IMR-90 (cell line): ENCODE measurements around the gene CA6.
"Not testable (repeated sequence)": the region's sequence is repeated elsewhere in the genome, so short reads cannot be mapped to it uniquely, and the experiment has no call there.

Source experiments
- CTCF ChIP-seq: conservative IDR thresholded peaks from 2 replicates; pipeline ENCODE4 v1.5.1; 2012; ENCODE audit warnings: mild to moderate bottlenecking, low read depth, low read length, improper control_type of control experiment
- MAFK ChIP-seq: IDR thresholded peaks from 2 replicates; pipeline ENCODE4 v1.6.1; 2012; ENCODE audit warnings: low read depth, low read length, improper control_type of control experiment
- MAZ ChIP-seq: IDR thresholded peaks from 2 replicates; pipeline ENCODE4 v1.6.1; 2012; ENCODE audit warnings: low read depth, mild to moderate bottlenecking, low read length, improper control_type of control experiment, moderate library complexity, borderline replicate concordance
- POLR2A ChIP-seq: IDR thresholded peaks from 2 replicates; pipeline ENCODE4 v1.6.1; 2012; ENCODE audit warnings: mild to moderate bottlenecking, low read depth, low read length
- SMC3 ChIP-seq: fragments of 150-350 bp; IDR thresholded peaks from 2 replicates; pipeline ENCODE4 v1.6.1; 2016; ENCODE audit warnings: low read depth, mild to moderate bottlenecking, antibody characterized with exemption, low read length, moderate library complexity

GRCh38 chr1:8897505-8897904 lies 48.2 kb upstream of the CA6 start:
- not testable (repeated sequence) for TF ChIP-seq CTCF, MAFK, SMC3, POLR2A, MAZ
